ENCODE results near the gene ASB2. TPM values are rescaled to one million over a fixed set of nuclear protein-coding genes. Genes with fewer than 3 reads are reported as not detected.

Gene ASB2
- total RNA-seq, 1 donor from 2014 or later: 6.1 TPM

GRCh38 chr14:93902619-93903307 is 73.6 kb downstream of the ASB2 start:
- DNase-seq: no peak

GRCh38 chr14:93901813-93902212 is 74.6 kb downstream of the ASB2 start:
- no peak for DNase-seq

DNA sequence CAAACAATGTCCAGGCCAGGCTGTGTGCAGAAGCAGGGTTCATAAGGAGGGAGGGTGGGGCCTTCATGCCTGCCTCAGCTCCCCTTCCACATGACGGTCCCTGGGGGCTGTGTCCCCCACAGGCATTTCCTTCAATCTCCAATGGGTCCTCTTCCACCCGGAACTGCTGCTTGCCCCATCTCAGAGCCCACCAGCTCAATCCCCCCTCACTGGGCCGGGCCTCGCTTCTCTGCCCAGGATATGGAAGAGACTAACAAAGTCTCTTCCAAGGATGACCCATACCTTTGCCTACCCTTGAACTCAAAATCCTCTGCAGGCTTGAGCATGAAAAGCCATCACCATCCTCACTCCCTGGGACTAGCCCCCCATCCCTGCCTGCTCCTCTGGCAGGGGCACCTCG is 77.6 kb downstream of the ASB2 start:
- DNase-seq: no peak

- no peak for DNase-seq
Observed at GRCh38 chr14:93898081-93898611, 78.2 kb downstream of the ASB2 start.

DNA sequence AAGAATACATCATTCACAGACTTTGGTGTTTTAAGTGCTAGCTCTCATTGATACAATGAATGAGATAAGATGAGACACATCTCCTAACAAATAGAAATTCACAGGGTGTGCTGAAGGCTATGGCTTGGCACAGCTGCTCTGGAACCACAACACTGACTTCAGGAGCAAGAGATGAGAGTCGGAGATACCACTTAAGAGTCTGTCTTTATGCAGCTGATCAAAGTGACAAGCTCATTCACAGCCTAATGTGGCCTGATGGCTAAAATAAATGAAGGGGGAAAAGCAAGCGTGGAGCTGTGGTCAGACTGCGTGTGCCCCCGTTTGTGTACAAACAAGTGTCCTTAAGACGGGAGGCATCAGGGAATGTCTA is 78.9 kb downstream of the ASB2 start:
- DNase-seq: no peak

GRCh38 chr14:93895023-93895604 is 81.3 kb downstream of the ASB2 start:
- DNase-seq: no peak

DNA sequence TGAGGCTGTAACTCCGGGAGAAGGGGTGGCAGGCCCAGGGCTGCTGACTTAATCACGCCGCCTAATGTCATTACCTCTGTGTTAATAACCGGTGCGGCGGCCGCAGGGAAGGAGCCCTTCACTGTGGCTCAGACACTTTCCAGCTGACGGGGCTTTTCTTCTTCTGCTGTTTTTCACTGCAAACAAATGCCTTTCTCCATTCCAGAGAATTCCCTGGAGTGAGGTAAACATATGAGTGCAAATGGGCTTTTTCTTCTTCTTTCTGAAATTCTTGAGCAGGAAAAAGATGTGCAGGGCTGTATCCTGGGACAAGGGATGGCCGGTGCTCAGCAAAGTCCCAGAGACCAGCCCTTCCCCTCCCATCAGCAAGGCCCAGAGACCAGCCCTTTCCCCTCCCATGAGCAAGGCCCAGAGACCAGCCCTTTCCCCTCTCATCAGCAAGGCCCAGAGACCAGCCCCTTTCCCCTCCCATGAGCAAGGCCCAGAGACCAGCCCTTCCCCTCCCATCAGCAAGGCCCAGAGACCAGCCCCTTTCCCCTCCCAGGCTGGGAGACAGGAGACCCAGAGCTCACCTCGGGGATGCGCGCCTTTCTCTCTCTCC is 82.6 kb downstream of the ASB2 start:
- peak; percentile 52 for DNase-seq

GRCh38 chr14:93892923-93893558 is 83.3 kb downstream of the ASB2 start:
- DNase-seq: peak; percentile 56

DNA sequence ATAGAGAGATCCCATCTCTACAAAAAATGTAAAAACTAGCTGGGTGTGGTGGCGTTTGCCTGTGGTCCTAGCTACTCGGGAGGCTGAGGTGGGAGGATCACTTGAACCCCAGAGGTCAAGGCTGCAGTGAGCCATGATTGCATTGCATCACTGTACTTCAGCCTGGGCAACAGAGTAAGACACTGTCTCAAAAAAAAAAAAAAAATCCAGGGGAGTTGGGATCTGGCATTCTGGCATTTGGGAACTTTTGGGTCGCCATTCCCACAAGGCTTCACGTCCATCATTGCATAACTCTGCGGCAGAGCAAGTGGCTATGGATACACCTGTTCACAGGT is 83.9 kb downstream of the ASB2 start:
- DNase-seq: no peak

- DNase-seq: no peak
Observed at GRCh38 chr14:93891756-93892504, 84.4 kb downstream of the ASB2 start.

GRCh38 chr14:93889739-93890483 is 86.5 kb downstream of the ASB2 start:
- DNase-seq: no peak

DNA sequence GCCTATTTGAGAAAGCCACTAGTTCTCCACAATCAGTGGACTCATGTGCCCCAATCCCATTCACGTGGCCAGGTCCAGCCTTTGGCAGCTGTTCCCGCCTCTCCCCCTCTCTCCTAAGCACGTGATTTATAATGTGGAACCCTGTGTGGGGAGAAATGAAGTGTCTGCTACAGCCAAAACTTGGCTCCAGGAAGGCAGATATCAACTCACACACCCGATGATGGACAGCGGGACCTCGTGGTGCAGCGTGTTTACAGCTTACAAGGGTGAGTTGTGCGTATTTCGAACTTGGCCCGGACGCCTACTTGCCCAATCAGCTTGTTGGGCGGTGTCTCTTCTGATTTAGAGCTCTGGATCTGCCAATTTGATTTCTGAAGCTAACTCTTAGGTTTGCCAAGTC is 87.4 kb downstream of the ASB2 start:
- DNase-seq: no peak

DNA sequence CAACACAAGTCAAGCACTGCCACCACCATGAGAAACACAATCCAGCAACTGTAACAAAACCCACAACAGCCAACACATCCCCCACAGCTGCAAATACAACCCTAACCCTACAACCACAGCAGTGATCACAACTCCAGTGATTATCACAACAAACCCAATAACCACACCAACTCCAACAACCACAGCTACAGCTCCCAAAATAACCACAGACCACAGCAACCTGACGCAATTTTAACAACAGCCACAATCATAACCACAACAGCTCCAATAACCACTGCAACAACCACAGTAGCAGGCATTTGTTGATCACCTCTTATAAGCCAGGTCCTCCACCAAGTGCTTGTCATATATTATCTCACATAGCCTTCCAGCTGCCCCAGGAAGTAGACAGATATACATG is 91.4 kb downstream of the ASB2 start:
- DNase-seq: no peak

Small RNA genes lying within 50 kb of the gene (small RNA-seq; reads per million reads assigned to genes)
- not detected for gene MIR4506 (ENCODE audit: low replicate concordance)

Other genes starting within 250 kb of the ASB2 start
- gene PRIMA1, start 188.1 kb downstream of the ASB2 start, total RNA-seq: 0.99 TPM
- not detected for gene FAM181A, start 49.2 kb downstream of the ASB2 start, total RNA-seq
- gene CCDC197, start 20.7 kb upstream of the ASB2 start, total RNA-seq: not detected
- 2.9 TPM for gene OTUB2, start 49.8 kb upstream of the ASB2 start, total RNA-seq
- 64.3 TPM for gene DDX24, start 104.6 kb upstream of the ASB2 start, total RNA-seq
- 10.4 TPM for gene IFI27L1, start 104.7 kb upstream of the ASB2 start, total RNA-seq
- gene IFI27, start 134.2 kb upstream of the ASB2 start, total RNA-seq: 18.3 TPM
- gene IFI27L2, start 153.0 kb upstream of the ASB2 start, total RNA-seq: 29.8 TPM
- 2.4 TPM for gene PPP4R4, start 197.8 kb upstream of the ASB2 start, total RNA-seq

Measured in skin of body (tissue), 3 donors.